ENCODE measurements around the gene CAPN13.
"Not testable (repeated sequence)": the region's sequence is repeated elsewhere in the genome, so short reads cannot be mapped to it uniquely, and the experiment has no call there.

The CAPN13 gene

DNA sequence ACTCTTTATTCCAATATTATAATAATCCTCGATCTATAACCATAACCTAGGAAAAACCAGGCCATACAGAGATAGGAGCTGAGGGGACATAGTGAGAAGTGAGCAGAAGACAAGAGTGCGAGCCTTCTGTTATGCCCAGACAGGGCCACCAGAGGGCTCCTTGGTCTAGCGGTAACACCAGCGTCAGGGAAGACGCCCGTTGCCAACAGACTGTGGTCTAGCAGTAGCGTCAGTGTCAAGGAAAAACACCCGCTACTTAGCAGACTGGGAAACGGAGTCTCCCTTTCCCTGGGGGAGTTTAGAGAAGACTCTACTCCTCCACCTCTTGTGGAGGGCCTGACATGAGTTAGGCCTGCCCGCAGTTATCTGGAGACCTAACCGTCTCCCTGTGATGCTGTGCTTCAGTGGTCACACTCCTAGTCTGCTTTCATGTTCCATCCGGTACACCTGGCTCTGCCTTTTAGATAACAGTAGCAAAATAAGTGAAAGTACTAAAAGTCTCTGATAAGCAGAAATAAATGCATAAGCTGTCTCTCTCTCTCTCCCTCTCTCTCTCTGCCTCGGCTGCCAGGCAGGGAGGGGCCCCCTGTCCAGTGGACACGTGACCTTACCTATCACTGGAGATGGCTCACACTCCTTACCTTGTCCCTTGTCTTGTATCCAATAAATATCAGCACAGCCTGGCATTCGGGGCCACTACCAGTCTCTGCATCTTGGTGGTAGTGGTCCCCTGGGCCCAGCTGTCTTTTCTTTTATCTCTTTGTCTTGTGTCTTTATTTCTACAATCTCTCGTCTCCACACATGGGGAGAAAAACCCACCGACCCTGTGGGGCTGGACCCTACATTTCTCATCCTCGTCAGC lies 109.8 kb downstream of the CAPN13 start:
- not testable (repeated sequence) for DNase-seq

DNA sequence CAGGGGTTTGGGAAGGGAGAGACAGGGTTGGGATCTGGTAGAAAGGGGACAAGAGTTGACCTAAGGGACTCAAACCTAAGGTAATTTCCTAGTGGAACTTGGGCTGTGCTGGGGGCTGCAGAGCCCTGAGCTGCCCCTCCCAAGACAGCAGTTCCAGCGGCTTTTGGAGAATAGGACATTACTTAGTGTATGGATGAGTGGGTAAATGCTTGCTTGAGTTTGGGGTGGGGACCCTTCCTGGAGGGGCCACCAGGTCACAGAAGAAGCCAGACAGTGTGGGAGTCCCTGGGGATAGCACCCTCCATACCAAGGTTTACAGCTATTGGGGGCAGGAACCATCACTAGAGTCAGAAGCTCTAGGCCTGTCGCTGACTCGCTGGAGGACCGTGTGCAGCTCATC lies 111.5 kb downstream of the CAPN13 start:
- no peak for DNase-seq

DNA sequence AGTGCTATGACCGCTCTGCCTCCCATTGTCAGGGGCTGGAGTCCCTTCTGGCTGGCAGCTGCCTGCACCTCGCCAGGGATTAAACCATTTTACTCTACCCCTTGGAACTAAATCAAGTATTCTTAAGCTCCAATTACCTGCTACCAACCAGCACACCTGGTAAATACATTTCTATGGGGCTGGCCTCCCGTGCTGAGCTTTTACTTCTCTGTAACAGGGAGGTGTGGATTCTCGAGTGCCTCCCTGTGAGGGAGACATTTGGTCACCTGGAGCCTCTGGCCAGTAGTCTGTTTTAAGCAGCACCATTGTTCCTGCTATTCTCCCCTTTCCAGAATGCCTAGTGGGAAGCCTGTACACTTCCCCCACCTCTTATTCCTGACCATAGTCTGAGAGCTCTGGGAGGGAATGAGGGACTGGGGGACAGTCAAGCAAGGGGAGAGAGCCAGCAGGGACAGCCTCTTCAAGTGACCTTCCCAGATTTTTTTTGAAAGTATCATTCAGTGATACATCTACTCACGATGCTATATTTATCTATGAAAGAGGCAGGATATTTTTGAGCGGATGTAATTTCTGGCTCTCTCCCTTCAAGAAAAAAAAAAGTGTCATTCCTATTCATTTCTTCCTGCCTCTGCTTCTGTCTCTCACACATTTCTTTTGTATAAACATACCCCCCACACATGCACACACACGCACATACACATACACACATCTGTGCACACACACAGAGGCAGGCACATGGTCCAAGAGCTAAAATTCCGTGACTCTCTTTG lies 112.8 kb downstream of the CAPN13 start:
- no peak for DNase-seq

DNA sequence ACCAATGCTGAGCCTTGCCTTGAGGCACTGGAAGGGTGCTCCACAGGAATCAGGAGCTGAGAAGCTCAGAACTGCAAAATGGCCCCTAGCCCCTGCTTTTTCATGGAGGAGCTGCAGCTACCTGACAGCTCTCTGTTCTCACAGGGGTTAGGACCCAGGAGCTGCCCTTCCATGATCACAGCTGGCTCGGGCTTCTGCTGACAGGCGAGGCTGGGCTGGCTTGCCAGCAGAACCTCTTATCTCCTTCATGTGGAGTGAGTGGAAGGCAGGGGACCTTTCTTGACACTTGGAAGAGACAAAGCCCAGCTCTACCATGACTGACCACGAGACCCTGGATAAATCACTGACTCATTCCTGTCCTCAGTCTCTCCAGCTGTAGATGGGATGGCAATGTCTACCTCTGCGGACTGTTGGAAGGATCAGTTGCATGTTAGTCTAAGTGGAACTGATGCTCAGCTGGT lies 113.4 kb downstream of the CAPN13 start:
- no peak for DNase-seq

DNA sequence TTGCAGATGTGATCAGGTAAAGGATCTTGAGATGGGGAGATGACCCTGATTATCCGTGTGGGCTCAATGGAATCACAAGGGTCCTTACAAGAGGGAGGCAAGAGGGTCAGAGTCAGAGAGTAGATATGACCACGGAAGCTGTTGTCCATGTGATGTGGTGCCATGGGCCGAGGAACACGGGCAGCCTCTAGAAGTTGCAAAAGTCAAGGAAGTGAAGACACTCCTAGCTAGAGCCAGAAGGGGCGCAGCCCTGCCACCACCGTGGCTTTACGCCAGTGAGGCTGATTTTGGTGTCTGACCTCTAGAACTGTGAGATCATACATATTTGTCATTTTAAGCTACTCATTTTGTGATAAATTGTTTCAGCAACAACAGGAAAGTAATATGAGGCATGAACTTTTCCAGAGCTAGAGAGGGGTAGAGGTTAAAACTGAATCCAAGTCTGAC lies 114.4 kb downstream of the CAPN13 start:
- DNase-seq, result no peak

DNA sequence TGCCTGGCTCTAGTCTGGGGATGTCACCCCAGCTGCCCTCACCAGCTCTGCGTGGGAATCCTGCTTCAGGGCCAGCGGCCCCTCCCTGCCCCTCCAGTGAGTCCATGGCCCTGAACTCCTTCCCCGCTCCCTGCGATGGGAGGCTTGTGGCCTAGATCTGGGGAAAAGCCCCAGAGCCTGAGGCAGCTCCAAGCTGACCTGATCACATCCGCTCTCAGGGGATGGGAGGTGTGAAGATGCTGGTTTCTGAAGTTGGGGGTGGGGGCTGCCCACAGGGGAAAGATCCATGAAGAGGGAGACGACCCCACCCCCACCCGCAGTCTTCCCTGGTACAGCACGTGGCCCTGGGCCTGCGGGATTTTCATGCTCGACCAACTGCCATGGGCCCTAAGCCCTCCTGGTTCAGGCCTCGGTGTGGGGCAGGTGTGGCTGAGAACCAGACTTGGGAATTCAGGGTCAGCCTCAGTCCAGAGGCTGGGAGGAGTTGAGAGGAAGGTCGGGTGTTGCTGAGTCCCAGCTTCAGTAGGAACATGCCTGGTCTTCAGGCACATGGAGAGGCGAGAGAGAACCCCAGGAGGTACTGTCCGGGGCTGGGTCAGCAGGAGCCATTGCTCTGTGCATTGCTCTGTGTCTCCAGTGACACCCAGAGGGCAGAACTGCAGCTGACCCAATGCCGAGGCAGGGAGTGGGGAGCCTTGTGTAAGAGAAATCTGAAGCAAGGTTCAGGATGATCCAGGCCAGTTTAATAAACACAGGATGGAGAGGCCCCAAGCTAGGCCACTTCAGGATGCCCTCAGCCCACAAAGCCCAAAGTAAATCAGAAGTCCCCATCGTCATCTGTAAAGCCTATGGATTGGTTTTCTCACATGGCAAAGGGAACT lies 115.1 kb downstream of the CAPN13 start:
- DNase-seq, result no peak

DNA sequence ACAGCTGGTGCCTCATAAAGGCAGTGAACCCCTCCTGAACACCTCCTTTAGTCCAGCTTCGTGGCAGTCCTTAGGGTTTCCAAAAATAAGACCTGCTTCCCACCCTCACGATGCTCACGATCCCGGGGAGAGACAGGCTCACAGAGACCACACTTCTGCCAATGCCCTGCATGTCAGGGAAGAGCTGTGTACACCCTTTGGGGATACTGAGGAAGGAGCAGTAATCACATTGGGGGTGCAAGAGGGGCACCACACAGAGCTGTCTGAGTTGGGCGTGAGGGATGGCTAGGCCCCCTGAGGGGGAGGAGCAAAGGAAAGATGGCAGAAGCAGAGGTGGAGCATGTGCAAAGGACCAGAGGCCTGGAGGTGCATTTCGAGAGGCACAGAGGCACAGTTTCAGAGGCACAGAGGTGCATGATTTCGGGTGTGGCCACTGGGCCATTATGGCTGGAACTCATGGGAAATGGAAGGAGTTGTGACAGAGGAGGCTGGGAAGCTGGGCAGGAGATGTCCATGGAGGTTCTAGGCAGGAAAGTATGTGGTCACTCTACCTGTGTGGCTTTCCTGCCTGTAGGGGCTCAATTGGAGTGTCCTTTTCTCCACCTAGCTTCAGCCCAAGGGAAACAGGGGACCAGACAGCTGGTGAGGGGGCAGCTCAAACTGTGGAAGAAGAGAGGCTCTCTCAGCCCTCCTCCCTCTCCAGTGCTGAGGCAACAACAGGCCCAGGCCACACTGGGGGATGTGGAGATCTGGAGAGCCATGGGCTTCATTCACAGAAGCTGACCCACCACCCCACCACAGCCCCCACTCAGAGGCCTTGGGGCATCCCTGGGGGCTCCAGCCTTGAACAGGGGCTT lies 115.9 kb downstream of the CAPN13 start:
- DNase-seq, result no peak

DNA sequence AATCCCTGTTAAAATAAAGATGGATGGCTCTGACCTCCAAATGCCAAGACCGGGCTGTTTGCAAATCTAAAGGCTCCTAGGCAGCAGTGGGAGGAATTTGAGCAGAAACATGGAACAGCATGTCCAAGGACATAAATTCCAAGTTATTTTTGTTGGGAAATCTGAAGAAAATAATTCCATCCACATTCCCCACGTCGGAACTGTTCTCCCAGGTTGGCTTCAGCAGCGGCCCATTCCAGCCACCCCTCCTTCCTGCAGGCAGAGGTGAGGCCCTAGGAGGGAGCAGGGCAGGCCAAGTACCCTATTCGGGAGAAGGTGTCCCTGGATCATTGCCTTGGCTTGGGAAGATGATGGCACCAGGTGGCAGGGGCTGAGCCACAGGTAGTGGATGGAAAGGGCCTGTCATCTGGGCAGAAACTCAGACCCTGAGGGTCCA lies 117.1 kb downstream of the CAPN13 start:
- no peak for DNase-seq

DNA sequence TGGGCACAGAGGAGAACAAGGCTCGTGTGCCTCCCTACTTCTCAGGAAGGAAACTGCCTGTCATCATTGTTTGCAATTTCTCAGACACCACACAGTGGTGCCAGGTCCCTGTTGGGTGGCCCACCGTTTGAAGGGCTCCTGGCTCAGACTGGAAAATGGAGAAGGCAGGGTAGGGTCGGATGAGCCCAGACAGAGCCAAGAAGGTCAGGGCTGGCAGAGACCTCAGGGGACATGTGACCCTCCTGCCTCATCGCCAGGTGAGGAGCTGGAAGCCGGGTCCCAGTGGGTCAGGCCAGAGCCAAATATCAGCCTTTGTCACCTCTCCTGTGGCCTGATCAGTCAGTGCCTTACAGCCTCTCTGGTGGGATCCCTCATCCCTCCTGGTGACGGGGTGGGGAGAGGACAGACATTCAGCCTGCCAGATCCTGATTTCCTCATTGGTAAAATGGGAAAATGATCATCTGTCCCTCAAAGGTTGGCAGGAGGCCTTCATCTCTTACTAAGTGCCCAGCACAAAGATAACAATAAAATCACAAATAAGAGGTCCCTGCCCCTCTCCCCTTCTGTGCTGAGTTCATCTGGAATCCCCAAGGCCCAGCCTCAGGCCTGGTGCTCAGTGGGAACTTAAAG lies 117.6 kb downstream of the CAPN13 start:
- DNase-seq, result no peak

DNA sequence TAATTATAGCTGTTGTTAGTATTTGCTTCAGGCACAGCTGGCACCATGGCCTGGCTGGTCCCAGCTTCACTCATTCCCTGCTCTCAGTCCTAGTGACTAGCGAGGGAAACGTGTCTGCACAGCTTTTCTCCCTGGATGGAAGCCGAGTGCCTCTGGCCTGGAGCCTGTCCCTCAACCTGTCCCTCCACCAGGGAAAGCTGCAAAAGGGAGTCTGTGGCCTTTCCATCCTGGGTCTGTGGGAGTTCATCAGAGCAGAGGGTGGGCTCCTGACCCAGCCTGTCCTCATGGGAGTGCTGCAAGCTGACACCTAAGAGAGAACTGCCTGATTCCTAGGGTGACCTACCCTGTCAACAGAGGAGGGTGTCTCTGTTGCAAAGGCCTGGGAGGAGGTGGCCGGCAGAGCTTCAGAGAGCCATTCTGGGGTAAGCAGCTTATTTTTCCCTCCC lies 118.3 kb downstream of the CAPN13 start:
- no peak for DNase-seq

DNA sequence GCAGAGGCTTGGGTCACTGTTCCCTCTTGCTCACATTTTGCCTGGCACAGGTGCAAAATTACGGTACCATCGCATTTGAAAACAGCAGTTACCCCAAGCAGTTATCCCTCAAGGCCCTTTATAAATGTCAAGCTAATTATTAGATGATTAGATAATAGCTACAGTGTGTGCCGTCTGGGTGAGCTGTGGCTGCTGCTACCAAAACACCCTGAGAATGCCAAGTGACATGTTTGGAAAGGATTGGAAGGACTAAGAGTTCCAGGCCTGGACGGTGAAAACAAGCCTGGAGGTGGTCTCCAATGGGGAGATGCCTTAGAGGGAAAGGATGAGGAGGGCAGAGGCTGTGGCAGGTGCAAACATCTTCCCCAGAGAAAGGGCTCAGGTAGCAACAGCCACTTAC lies 120.6 kb downstream of the CAPN13 start:
- no peak for DNase-seq

DNA sequence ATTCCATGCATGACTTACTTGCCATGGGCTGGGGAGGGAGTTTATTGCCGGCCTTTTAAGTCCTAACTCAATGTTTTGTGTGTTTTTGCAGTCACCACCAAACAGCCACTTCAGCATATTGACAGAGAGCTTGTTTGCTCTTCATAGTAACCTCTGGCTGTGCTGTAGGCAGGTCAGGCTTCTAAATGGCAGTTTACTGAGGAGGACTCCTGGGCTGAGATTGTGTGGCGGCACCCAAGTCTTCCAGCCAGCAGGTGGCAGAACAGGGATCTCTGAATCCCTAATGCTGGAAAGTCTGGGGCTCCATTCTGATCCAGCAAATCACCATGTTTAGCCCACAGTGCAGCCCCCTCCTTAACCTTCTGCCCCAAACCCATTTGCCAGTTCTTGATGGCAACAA lies 121.2 kb downstream of the CAPN13 start:
- no peak for DNase-seq

DNA sequence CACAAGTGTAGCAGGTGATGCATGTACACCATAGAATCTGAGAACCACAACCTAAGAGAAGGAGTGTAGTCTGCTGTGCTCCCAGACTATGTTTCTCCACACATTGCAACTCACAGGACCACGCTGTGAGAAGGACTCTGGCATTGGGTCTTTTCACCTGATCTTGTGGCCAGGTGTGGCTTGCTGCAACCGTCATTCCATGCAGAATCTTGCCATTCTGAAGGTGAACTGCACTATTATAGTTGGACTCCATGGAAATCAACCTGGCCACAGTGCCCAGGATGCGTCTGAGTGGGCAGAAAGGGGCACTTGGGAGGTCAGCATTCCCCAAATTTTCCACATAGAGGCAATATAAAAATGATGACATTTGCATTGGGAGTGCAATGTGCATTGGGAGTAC lies 122.2 kb downstream of the CAPN13 start:
- DNase-seq, result no peak

DNA sequence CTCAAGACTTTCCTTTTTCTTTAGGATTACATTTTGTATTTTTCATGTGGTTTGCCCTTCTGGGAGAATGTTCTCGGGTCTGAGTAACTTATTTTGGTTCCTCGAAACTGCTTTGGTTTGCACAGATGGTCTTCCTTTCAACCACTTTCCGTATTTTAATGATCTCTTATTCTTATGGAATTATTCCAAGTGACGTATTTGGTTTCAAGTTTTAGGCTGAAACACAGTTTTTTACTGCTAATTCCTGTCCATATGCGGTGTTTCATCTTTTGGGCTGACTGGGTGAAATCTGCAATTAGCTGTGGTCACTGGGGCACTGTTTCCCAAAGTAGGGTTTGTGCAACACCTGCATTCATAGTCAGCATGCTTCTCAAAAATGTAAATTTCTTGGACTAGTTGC lies 122.7 kb downstream of the CAPN13 start:
- no peak for DNase-seq

DNA sequence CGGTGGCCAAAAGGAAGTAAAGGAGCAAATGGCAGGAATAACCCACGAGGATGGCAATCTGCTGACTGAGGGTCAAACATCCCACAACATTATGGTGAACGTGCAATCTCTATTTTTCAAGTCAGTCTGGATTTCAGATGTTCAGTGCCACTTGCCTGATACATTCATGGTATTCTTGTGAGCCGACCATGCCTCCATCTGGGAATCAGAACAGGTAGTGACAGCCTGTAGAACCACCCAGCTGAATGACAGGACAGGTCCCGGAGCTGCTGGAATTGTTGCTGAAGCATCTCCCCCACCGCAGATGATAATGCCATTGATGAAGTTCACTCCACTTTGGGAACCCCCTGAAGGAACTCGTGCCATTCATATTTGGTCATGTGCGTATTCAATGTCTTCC lies 123.2 kb downstream of the CAPN13 start:
- no peak for DNase-seq

DNA sequence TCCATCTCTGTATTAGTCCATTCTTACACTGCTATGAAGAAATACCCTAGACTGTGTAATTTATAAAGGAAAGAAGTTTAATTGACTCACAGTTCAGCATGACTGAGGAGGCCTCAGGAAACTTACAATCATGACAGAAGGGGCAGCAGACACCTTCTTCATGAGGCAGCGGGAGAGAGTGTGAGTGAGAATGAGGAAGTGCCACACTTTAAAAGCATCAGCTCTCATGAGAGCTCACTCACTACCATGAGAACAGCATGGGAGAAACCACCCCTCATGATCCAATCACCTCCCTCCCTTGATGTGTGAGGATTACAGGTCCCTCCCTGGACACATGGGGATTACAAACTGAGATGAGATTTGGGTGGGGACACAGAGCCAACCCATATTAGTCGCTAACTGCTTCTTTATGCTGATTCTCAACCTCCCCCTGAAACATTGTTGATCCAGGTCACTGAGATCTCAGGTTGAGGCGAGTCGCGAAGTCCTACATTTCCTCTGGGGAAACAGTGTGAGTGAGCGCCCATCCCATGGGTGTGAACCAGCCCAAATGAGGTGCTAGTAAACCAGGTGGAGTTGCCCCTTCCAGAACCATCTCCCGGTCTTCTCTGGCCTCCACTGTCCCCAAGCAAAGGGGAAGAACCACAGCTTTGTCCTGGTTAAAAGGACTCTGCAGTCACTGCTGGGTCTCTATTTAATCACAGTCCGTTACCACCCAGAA lies 123.8 kb downstream of the CAPN13 start:
- no peak for DNase-seq

DNA sequence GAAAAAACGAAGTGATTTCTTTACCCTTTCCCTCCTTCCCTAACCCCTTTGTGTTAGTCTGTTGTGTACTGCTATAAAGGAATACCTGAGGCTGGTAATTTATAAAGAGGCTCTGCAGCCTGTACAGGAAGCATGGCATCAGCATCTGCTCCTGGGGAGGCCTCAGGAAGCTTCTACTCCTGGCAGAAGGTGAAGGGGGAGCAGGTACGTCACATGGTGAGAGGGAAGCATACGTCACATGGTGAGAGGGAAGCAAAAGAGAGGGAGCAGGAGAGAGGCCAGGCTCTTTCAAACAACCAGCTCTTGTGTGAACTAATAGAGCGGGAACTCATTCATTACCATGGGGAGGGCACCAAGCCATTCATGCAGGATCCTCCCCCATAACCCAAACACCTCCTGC lies 126.2 kb downstream of the CAPN13 start:
- DNase-seq, result no peak

DNA sequence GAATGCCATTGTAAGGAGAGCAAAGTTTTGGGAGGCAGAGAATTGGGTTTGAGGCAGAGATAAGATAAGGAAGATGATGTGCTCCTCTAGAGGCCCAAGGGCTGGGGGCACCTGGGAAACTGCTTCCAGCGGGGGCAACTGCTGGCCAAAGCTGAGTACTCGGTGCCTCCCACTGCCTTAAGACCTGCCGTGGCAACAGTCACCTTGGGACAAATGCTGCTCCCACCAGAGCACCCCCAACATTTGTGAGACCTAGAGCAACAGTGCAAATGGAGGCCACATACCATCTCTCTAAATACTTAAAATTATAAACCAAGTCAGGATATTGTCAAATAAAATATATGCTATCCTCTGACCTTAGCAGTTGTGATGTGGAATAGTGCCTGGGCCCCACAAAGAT lies 127.1 kb downstream of the CAPN13 start:
- DNase-seq, result no peak

DNA sequence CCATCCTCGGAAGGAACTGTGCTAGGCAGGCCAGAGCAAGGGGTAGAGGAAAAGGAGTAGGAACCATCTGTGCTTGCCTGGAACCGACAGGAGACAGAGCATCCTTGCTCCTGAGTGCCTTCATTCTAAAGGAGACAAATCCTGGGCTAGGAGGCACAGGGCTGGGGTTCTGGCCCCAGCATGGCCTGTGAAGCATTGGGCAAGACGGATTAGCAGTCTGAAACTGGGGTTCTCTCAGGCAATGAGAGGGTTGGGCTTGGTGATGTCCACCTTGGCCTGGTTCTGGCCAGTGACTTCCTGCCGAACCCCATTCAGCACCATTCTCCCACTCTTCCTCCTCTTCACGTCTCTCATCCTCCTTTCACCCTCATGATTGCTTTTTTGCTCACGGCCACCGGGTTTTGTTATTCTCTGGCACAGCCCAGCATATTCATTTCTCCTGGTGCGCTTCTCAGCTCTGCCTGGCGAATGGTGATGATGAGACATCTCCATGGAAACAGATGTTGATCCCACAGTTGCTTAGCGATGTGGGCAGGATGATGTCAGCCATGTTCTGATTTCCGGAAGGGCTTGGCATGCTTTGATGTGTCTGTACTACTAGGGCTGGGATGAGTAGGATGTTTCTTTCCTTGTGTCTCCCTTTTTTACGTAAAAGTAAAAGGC lies 127.7 kb downstream of the CAPN13 start:
- no peak for DNase-seq

Measured in activated effector memory CD4-positive, alpha-beta T cell treated with Interleukin-2 at 50 U/mL for 16 hours (primary cell).